GM12878 (cell line): ENCODE data around the gene PRKAG2. TPM values are rescaled to one million over a fixed set of nuclear protein-coding genes. Genes with fewer than 3 reads are reported as not detected.

Experiments used
- ATAC-seq: fragments of 200-7000 bp; cut with Tn5 transposase; 3 replicates; pipeline ENCODE4 v1.9.1; 2020; ENCODE audit warnings: mild to moderate bottlenecking, moderate library complexity
- BruUV-seq: library from RNA; stranded (reverse); fragments of 400-500 nt; replicated peaks from 2 replicates; lab custom pipeline; 2021; lab: Mats Ljungman, UMichigan
- CTCF ChIA-PET: fragments of 300-600 bp; sonication (Branson Sonifier 250); formaldehyde crosslinking; extraction: SDS; loops from one replicate; lab custom pipeline; 2021; ENCODE audit warnings: inconsistent platforms; lab: Yijun Ruan, JAX
- POLR2A ChIA-PET: fragments of 350-600 bp; formaldehyde crosslinking; extraction: SDS; loops from one replicate; lab custom pipeline; 2021; ENCODE audit warnings: inconsistent platforms; lab: Charles Lee
- RAD21 ChIA-PET: fragments of 300-600 bp; sonication (Branson Sonifier 250); formaldehyde crosslinking; loops from one replicate; lab custom pipeline; 2023; ENCODE audit warnings: antibody characterized with exemption; ENCODE audit not compliant: unreplicated experiment; lab: Charles Lee
- SMC1A ChIA-PET: fragments of 300-600 bp; sonication (Branson Sonifier 250); formaldehyde crosslinking; loops from one replicate; lab custom pipeline; 2023; ENCODE audit not compliant: unreplicated experiment, uncharacterized antibody; lab: Charles Lee
- DNase-seq: peaks from one replicate; pipeline ENCODE4 v3.0.0-alpha.2; 2011; ENCODE audit warnings: low read depth, low spot score
- FAIRE-seq: peaks from 3 replicates; lab custom pipeline; 2011; peaks lifted over from hg19 to GRCh38; lab: Jason Lieb, UNC
- H2AFZ ChIP-seq: 2 replicates; pipeline ENCODE4 v1.6.0; 2011; ENCODE audit warnings: low read depth, low read length, control low read depth; ENCODE audit not compliant: control insufficient read depth
- H3K27ac ChIP-seq: 2 replicates; pipeline ENCODE4 v1.5.1; 2011; ENCODE audit warnings: control low read depth; ENCODE audit not compliant: control insufficient read depth, insufficient read depth
- H3K27me3 ChIP-seq, 2 experiments: replicated peaks in 1 of 2; 2 replicates each; pipeline versions ENCODE4 v1.6.0 to v1.6.1; 2011; ENCODE audit warnings: low read length in 1 of 2; ENCODE audit not compliant: control insufficient read depth in 2 of 2, insufficient read depth in 2 of 2
- H3K36me3 ChIP-seq, 2 experiments: 2 replicates each; pipeline ENCODE4 v1.5.1; 2011; ENCODE audit warnings: low read length in 1 of 2; ENCODE audit not compliant: control insufficient read depth in 2 of 2, insufficient read depth in 2 of 2
- H3K4me1 ChIP-seq: 2 replicates; pipeline ENCODE4 v1.6.1; 2011; ENCODE audit warnings: mild to moderate bottlenecking, low read length, moderate library complexity, mixed read lengths; ENCODE audit not compliant: control insufficient read depth, insufficient read depth
- H3K4me2 ChIP-seq: 2 replicates; pipeline ENCODE4 v1.6.0; 2011; ENCODE audit warnings: control low read depth; ENCODE audit not compliant: control insufficient read depth, insufficient read depth
- H3K4me3 ChIP-seq: fragments of 200-600 bp; sonication (generic); 2 replicates; pipeline ENCODE4 v1.5.1; 2016
- H3K79me2 ChIP-seq: 2 replicates; pipeline ENCODE4 v1.6.0; 2011; ENCODE audit warnings: low read length; ENCODE audit not compliant: control insufficient read depth, insufficient read depth
- H3K9ac ChIP-seq: 2 replicates; pipeline ENCODE4 v1.8.0; 2011; ENCODE audit warnings: low read length, control low read depth, mixed read lengths; ENCODE audit not compliant: control insufficient read depth, insufficient read depth
- H3K9me3 ChIP-seq: replicated peaks from 3 replicates; pipeline ENCODE4 v1.5.1; 2011; ENCODE audit warnings: mild to moderate bottlenecking, low read length; ENCODE audit not compliant: control insufficient read depth, insufficient read depth
- H4K20me1 ChIP-seq: 2 replicates; pipeline ENCODE4 v1.6.0; 2011; ENCODE audit not compliant: control insufficient read depth, insufficient read depth
- ASH2L ChIP-seq: fragments of 300-600, 200-600 bp; sonication (generic); IDR thresholded peaks from 2 replicates; pipeline ENCODE4 v1.6.1; 2017; ENCODE audit warnings: low read depth, mild to moderate bottlenecking, borderline replicate concordance
- CBX5 ChIP-seq: sonication (generic); IDR thresholded peaks from 2 replicates; pipeline ENCODE4 v1.6.1; 2016; ENCODE audit warnings: low read depth, moderate library complexity, mild to moderate bottlenecking, inconsistent platforms
- FOXK2 ChIP-seq: fragments of 450-650 bp; IDR thresholded peaks from 2 replicates; pipeline ENCODE4 v1.6.1; 2017; ENCODE audit warnings: mild to moderate bottlenecking, moderate library complexity
- GABPA ChIP-seq: IDR thresholded peaks from 2 replicates; pipeline ENCODE4 v1.6.1; 2014; ENCODE audit warnings: antibody characterized with exemption, low read depth, mild to moderate bottlenecking, inconsistent platforms
- HSF1 ChIP-seq: fragments of 150-350 bp; IDR thresholded peaks from 2 replicates; pipeline ENCODE4 v1.6.1; 2014; ENCODE audit warnings: mild to moderate bottlenecking, low read depth, low read length
- KDM1A ChIP-seq: fragments of 200-600 bp; sonication (generic); IDR thresholded peaks from 2 replicates; pipeline ENCODE4 v1.6.1; 2016; ENCODE audit warnings: borderline replicate concordance
- PML ChIP-seq: IDR thresholded peaks from 2 replicates; pipeline ENCODE4 v1.6.1; 2012; ENCODE audit warnings: low read length, inconsistent platforms
- RAD51 ChIP-seq: fragments of 450-650 bp; IDR thresholded peaks from 2 replicates; pipeline ENCODE4 v1.6.1; 2016; ENCODE audit warnings: moderate library complexity, mild to moderate bottlenecking, inconsistent platforms
- SP1 ChIP-seq: IDR thresholded peaks from one replicate; pipeline ENCODE4 v1.6.1; 2011; ENCODE audit warnings: low read depth, low read length
- USF1 ChIP-seq: IDR thresholded peaks from 2 replicates; pipeline ENCODE4 v1.6.1; 2011; ENCODE audit warnings: borderline replicate concordance, low read depth, mild to moderate bottlenecking, moderate library complexity, mixed read lengths, low read length; ENCODE audit not compliant: insufficient read depth; ENCODE audit errors: extremely low read length
- ZBTB11 ChIP-seq: fragments of 450-650 bp; formaldehyde crosslinking; IDR thresholded peaks from 2 replicates; pipeline ENCODE4 v1.5.0; 2022; ENCODE audit warnings: mild to moderate bottlenecking, missing genetic modification characterization
- ZBTB33 ChIP-seq: fragments of 450-650 bp; IDR thresholded peaks from 2 replicates; pipeline ENCODE4 v1.6.1; 2017; ENCODE audit warnings: mild to moderate bottlenecking
- WGBS: methylation state at CpG from one replicate; pipeline ENCODE4 v1.1.6; 2016; ENCODE audit warnings: low lambda C conversion rate; ENCODE audit not compliant: insufficient replicate concordance, insufficient coverage; ENCODE audit errors: missing lambda C conversion rate; 5-methylcytosine and 5-hydroxymethylcytosine counted together
- in situ Hi-C: fragments of 300-500 bp; cut with MboI; formaldehyde crosslinking; loops from 9 replicates; pipeline ENCODE4 v1.14.3; 2018; ENCODE audit warnings: mixed read lengths
- intact Hi-C: fragments of 100-400 bp; cut with micrococcal nuclease; formaldehyde crosslinking; loops from one replicate; pipeline ENCODE4 v1.14.2; 2022; ENCODE audit not compliant: unreplicated experiment
- polyA plus RNA-seq, 11 experiments: library from polyadenylated mRNA; depleted of rRNA in 4 of 11; unstranded in 6 of 11; stranded (reverse) in 5 of 11; fragments of >200 nt; fragmentation: Nextera tagmentation in 4 of 11; fragmentation: Illumina TruSeq in 1 of 11; extraction: Ambion mirVana in 4 of 11; extraction: Trizol in 1 of 11; gene quantifications; 1 replicate in 1 of 11; 2 replicates in 10 of 11; pipeline versions ENCODE4 v1.2.1 to v1.2.3, GENCODE V29; 2011 to 2016; ENCODE audit warnings: inconsistent platforms in 2 of 11, missing spikeins in 2 of 11, low read depth in 1 of 11
- total RNA-seq, 4 experiments: library from RNA; depleted of rRNA in 3 of 4; stranded (reverse); fragments of >200 nt in 3 of 4; fragmentation: Illumina TruSeq in 1 of 4; extraction: Trizol in 1 of 4; gene quantifications; 2 replicates each; pipeline versions ENCODE4 v1.2.1 to v1.2.3, GENCODE V29; 2013 to 2021

Gene PRKAG2
- total and polyA plus RNA-seq, 10 of the 15 experiments (the other 5 are each of a cell fraction or from before 2014, with no cell fraction given) = 3.4 to 8.9 (median 6.8) TPM

GRCh38 chr7:151790095-151790829, 86.7 kb downstream of the PRKAG2 start:
- Histone ChIP-seq H3K4me3 (no peak overlapping the region), H3K9ac (no peak overlapping the region), H3K27me3 (no peaks in the 10 kb centered on the region; a peak in 1 of 4 replicates), H3K4me1 (no peaks in the 10 kb centered on the region; the same call in 1 of the 2 replicates), H3K27ac (no peak overlapping the region), H3K79me2 (no peaks in the 10 kb centered on the region), H2AFZ (no peak overlapping the region), H3K9me3 (no peaks in the 10 kb centered on the region), H3K4me2 (no peak overlapping the region), H3K36me3 (no peaks in the 10 kb centered on the region), H4K20me1 (no peaks in the 10 kb centered on the region)
- WGBS = 83% methylated on average over 11 of the region's 11 CpGs
- ChIA-PET SMC1A (no interaction called here), CTCF (no interaction called here), POLR2A (no interaction called here), RAD21 (no interaction called here)
- ATAC-seq = no peak
- in situ Hi-C loops = no loop called here
- no peak for DNase-seq
- BruUV-seq = no TSS peak
- intact Hi-C loops = no loop called here
- no peak for TF ChIP-seq GABPA
- TF ChIP-seq PML = no peak
- TF ChIP-seq CBX5 = no peak
- no peak for TF ChIP-seq ZBTB11 (CRISPR knock-in tag)
- no peak for TF ChIP-seq USF1
- no peak for TF ChIP-seq SP1
- no peak for TF ChIP-seq KDM1A
- TF ChIP-seq ZBTB33 = no peak
- TF ChIP-seq HSF1 = no peak
- no peak for TF ChIP-seq ASH2L
- TF ChIP-seq RAD51 = no peak
- no peak for TF ChIP-seq FOXK2
- no peak for FAIRE-seq
